Stomach (tissue), 9 donors: ENCODE measurements around the gene GAA. TPM values are rescaled to one million over a fixed set of nuclear protein-coding genes. Genes with fewer than 3 reads are reported as not detected.

Experiments
- DNase-seq, 2 donors: peaks; one replicate each; pipeline versions ENCODE4 v3.0.0 to v3.0.0-alpha.2; 2013 to 2019
- H3K27ac ChIP-seq, 5 donors: fragments of 200-600 bp in 4 of 5; sonication (generic) in 4 of 5; one replicate each; pipeline ENCODE4 v1.5.1; 2013 to 2019; ENCODE audit warnings: mild to moderate bottlenecking in 1 of 5, moderate library complexity in 1 of 5
- H3K27me3 ChIP-seq, 3 donors: fragments of 200-600 bp; sonication (generic); one replicate each; pipeline ENCODE4 v1.5.1; 2017 to 2019; ENCODE audit warnings: mixed run types in 1 of 3
- H3K36me3 ChIP-seq, 4 donors: fragments of 200-600 bp; sonication (generic); 1 replicate in 3 of 4; 2 replicates in 1 of 4; pipeline ENCODE4 v1.5.1; 2016 to 2019
- H3K4me1 ChIP-seq, 4 donors: fragments of 200-600 bp; sonication (generic); one replicate each; pipeline ENCODE4 v1.5.1; 2016 to 2019
- H3K4me3 ChIP-seq, 4 donors: fragments of 200-600 bp; sonication (generic) in 3 of 4; one replicate each; pipeline ENCODE4 v1.5.1; 2016 to 2019; ENCODE audit warnings: mild to moderate bottlenecking in 1 of 4
- H3K9me3 ChIP-seq, 4 donors: fragments of 200-600 bp; sonication (generic); one replicate each; pipeline ENCODE4 v1.5.1; 2016 to 2019
- EP300 ChIP-seq: sonication (generic); formaldehyde crosslinking; IDR thresholded peaks from one replicate; pipeline ENCODE4 v1.6.1; 2017; ENCODE audit warnings: antibody characterized with exemption
- POLR2A ChIP-seq, 4 donors: fragments of 450-650 bp; IDR thresholded peaks; one replicate each; pipeline ENCODE4 v1.6.1; 2016; ENCODE audit warnings: antibody characterized with exemption in 4 of 4, control low read depth in 2 of 4, mild to moderate bottlenecking in 1 of 4, moderate library complexity in 1 of 4
- POLR2AphosphoS5 ChIP-seq, 3 donors: sonication (generic); formaldehyde crosslinking; IDR thresholded peaks; one replicate each; pipeline ENCODE4 v1.6.1; 2016; ENCODE audit warnings: antibody characterized with exemption in 3 of 3
- WGBS, 5 donors: extraction: QIAGEN DNeasy Blood & Tissue Kit in 3 of 5; methylation state at CpG; one replicate each; pipeline versions ENCODE4 v1.1.5 to v1.1.7; 2013 to 2018; 5-methylcytosine and 5-hydroxymethylcytosine counted together
- intact Hi-C: fragments of 100-400 bp; cut with DNase I; formaldehyde crosslinking; loops from one replicate; pipeline ENCODE4 v1.15.1; 2023; ENCODE audit warnings: low total_unique reads
- polyA plus RNA-seq, 3 donors: library from polyadenylated mRNA; stranded (reverse); fragments of 200-250 nt; gene quantifications; one replicate each; pipeline ENCODE4 v1.2.3, GENCODE V29; 2013
- total RNA-seq, 5 donors: library from RNA; depleted of rRNA; stranded (reverse); fragments of >200 nt; gene quantifications; one replicate each; pipeline versions ENCODE4 v1.1.0 to v1.2.3, GENCODE V29; 2014 to 2016
- TF ChIP-seq, protein P1 (sequence below), 7 experiments: fragments of 450-650 bp in 4 of 7; fragments of 200-600 bp in 3 of 7; sonication (generic) in 3 of 7; IDR thresholded peaks; one replicate each; pipeline ENCODE4 v1.5.1; 2016 to 2019; ENCODE audit warnings: antibody characterized with exemption in 7 of 7, control low read depth in 2 of 7, mild to moderate bottlenecking in 1 of 7
- donor health status: healthy with polysubstance abuse.
- donor health status: Bipolar disorder and iron deficiency.
- donor health status: healthy.

The GAA gene
- total and polyA plus RNA-seq, 8 donors = 9.6 to 63.4 (median 22.0) TPM

DNA sequence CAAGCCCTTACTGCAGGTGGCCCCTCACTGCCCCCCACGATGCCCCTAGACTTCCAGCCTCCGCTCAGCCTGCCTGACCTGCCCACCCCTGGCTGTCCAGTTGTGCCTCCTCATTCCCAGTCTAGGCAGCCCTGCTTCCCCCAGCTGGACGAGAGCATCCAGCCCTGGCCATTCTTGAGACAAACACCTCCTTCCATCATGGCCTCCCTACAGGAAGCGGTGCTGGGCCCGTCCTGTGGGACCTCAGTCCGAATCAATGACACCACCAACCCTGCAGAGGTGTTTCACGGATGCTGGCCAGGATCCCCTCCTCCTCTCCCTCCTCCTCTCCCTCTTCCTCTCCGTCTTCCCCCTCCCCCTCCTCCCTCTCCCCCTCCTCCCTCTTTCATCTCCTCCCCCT lies 36.7 kb upstream of the GAA start:
- intact Hi-C loops = no loop called here
- TF ChIP-seq, protein P1, sequence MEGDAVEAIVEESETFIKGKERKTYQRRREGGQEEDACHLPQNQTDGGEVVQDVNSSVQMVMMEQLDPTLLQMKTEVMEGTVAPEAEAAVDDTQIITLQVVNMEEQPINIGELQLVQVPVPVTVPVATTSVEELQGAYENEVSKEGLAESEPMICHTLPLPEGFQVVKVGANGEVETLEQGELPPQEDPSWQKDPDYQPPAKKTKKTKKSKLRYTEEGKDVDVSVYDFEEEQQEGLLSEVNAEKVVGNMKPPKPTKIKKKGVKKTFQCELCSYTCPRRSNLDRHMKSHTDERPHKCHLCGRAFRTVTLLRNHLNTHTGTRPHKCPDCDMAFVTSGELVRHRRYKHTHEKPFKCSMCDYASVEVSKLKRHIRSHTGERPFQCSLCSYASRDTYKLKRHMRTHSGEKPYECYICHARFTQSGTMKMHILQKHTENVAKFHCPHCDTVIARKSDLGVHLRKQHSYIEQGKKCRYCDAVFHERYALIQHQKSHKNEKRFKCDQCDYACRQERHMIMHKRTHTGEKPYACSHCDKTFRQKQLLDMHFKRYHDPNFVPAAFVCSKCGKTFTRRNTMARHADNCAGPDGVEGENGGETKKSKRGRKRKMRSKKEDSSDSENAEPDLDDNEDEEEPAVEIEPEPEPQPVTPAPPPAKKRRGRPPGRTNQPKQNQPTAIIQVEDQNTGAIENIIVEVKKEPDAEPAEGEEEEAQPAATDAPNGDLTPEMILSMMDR (IDR thresholded peaks at IDR 0.05) = no peak
- TF ChIP-seq EP300 (no peak), POLR2AphosphoS5 (IDR thresholded peaks at IDR 0.05) (no peak), POLR2A (IDR thresholded peaks at IDR 0.05) (no peak)
- no peaks in the 10 kb centered on the region for H3K9me3 ChIP-seq
- peaks cover 17 to 35% (median 24%) of the 10 kb centered on the region in 4 donors for H3K4me1 ChIP-seq
- 83 to 92% (median 89%) methylated on average over 8 of the region's 8 CpGs for WGBS, 5 donors
- peak overlapping the region in 4 of 5 donors; percentile 56 to 75 (median 64) for H3K27ac ChIP-seq
- no peak overlapping the region for H3K4me3 ChIP-seq
- DNase-seq = no peak
- H3K27me3 ChIP-seq = no peaks in the 10 kb centered on the region
- no peaks in the 10 kb centered on the region for H3K36me3 ChIP-seq

DNA sequence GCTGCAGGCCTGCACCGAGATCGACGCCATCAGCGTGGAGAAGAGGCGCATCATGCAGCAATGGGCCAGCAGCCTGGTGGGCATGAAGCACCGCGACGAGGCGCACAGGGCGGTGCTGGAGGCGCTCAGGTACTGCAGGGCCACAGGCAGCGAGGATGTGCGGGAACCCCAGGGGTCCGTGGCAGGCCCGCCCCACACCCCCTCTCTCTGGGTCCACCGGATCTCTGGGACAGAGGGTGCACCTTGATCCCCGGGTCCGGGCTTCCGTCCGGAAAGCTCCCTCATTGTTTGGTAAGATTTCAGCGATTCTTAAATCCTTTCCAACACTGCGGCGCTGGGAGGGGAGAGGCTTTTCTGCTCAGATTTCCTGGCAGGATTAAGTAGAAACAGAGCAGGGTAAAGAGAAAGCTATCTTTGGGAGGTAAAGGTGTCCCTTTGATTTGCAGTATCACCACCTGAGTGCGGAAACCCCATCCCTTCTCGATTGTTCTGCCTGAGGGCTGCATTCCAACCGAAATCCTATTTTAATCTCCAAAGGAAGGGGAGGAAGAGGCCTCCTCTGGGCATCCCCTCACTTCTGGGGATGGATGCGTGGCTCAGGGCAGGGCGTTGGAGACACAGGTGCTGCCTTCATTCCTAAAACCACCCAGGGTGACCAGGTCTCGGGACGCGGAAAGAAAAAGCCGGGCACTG lies 35.8 kb upstream of the GAA start:
- Histone ChIP-seq H3K36me3 (no peaks in the 10 kb centered on the region), H3K27ac (no peak overlapping the region), H3K9me3 (no peaks in the 10 kb centered on the region), H3K27me3 (no peaks in the 10 kb centered on the region), H3K4me3 (no peak overlapping the region), H3K4me1 (peaks cover 26 to 44% (median 33%) of the 10 kb centered on the region in 4 donors)
- WGBS, 5 donors = 77 to 92% (median 89%) methylated on average over 23 to 32 of the region's 32 CpGs
- DNase-seq = no peak
- intact Hi-C loops = no loop called here
- TF ChIP-seq EP300 (no peak), POLR2A (IDR thresholded peaks at IDR 0.05) (no peak), POLR2AphosphoS5 (IDR thresholded peaks at IDR 0.05) (no peak)
- TF ChIP-seq, protein P1 (IDR thresholded peaks at IDR 0.05) = no peak

DNA sequence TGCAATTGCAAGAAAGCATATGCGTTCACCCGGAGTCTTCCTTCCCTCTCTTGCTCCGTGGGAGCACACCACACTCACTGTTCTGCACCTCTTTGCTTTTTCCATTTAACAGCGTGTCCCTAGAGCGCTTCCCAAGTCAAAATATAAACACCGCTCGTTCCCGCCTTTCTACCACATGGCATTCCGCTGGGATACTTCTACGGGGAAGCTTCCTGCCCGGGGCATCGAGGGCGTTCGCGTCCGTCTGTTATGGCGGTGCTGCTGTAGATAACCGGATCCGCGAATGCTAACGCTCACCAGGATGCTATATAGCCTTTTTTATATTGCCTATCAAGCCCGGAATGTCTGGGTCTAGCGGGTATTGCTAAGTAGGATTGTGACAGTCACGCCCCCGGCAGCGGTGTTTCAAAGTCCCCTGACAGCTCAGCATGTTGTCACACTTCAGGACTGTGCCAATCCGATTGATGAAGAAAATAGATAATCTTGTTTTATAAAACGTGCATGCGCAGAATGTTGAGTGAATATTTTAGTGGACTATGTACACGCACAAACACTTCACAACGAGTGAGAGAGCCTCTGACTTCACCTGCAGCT lies 33.9 kb upstream of the GAA start:
- intact Hi-C loops = no loop called here
- no peaks in the 10 kb centered on the region for H3K27me3 ChIP-seq
- H3K36me3 ChIP-seq = no peaks in the 10 kb centered on the region
- H3K4me3 ChIP-seq = no peak overlapping the region
- H3K27ac ChIP-seq = no peak overlapping the region
- TF ChIP-seq, protein P1 (IDR thresholded peaks at IDR 0.05) = no peak
- TF ChIP-seq POLR2AphosphoS5 (IDR thresholded peaks at IDR 0.05) = no peak
- no peak for TF ChIP-seq EP300
- TF ChIP-seq POLR2A (IDR thresholded peaks at IDR 0.05) = no peak
- DNase-seq = no peak
- peaks cover 39 to 60% (median 46%) of the 10 kb centered on the region in 4 donors for H3K4me1 ChIP-seq
- no peaks in the 10 kb centered on the region for H3K9me3 ChIP-seq
- WGBS, 5 donors = 90 to 96% (median 95%) methylated on average over 31 of the region's 31 CpGs

DNA sequence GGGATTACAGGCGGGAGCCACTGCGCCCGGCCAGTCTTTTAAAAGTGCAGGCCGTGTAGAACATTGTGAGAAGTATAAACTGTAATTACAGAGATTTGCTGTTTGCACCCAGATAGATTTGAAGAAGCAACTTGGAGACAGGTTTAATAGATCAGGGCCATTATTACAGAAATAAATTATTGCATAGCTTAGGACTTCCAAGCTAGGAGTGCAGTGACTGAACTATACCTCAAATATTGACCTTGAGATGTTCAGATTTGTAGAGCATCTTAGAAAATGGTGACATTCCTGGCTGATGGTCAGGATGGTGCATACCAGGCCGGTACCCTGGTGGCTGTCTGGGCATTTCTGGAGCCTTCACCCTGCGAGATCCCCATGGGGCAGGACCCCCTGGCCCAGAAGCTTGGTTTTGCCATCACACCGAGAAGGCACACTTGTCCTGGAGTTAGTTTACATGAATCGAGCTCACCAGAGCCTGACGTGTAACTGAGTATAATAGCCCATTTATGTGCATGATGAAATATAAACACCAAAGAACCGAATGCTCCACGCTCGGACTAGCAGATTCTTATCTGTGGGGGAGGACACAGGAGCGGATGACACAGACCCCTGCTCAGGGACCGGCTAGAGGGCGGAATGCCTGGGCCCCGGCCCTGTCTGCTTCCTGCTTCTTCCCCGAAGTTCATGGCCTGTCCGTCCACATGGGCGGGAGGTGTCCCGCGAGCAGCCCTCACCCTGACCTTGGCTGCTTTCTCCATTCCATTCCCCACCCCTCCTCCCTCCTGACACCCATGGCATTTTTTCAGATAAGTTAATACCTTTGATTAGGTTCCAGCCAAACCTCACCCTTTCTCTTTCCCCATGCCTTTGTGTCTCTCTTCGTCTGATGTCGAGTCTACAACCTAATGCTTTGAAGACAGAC lies 32.8 kb upstream of the GAA start:
- peak overlapping the region; percentile 41 to 92 (median 90) for H3K27ac ChIP-seq
- intact Hi-C loops = no loop called here

More for the DNA sequence above, 32.8 kb upstream of the GAA start:
- DNase-seq = peak; percentile 54 to 59
- H3K4me1 ChIP-seq = peaks cover 39 to 56% (median 43%) of the 10 kb centered on the region in 4 donors
- no peaks in the 10 kb centered on the region for H3K27me3 ChIP-seq
- H3K4me3 ChIP-seq = peak overlapping the region in 1 of 4 donors; percentile 5
- H3K9me3 ChIP-seq = no peaks in the 10 kb centered on the region
- H3K36me3 ChIP-seq = no peaks in the 10 kb centered on the region
- TF ChIP-seq, protein P1 (IDR thresholded peaks at IDR 0.05) = no peak
- TF ChIP-seq POLR2AphosphoS5 (IDR thresholded peaks at IDR 0.05) = peak; percentile 39 to 70 (median 42)
- WGBS, 5 donors = 29 to 48% (median 34%) methylated on average over 23 of the region's 23 CpGs
